CD4-positive, alpha-beta T cell treated with Interleukin-21 for 1 hour (primary cell): ENCODE data around the gene HSD11B1.
"Not testable (repeated sequence)": the region's sequence is repeated elsewhere in the genome, so short reads cannot be mapped to it uniquely, and the experiment has no call there.

Experiments
- DNase-seq: peaks from one replicate; pipeline ENCODE4 v3.0.0-alpha.2; 2020

The HSD11B1 gene

DNA sequence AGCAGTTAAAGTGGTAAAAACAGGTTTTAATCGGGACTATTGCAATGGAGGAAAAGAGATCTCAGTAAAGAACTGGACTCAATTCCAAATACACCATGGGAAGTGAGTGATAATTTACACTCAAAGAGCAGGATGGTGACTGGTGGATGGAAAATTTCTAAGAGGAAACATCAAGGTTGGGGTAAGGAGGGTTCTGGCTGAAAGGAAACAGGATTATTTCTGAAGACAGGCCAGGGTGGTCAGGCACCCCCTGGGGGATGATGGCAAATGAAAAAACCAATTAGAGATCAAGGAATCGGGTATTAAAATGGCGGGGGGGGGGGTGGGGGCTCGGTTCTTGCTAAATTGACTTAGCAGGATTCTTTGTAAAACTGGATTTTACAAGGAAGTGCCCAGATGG, 12.3 kb upstream of the HSD11B1 start:
- no peak for DNase-seq

GRCh38 chr1:209692745-209693504, 11.7 kb upstream of the HSD11B1 start:
- DNase-seq: peak; percentile 74

DNA sequence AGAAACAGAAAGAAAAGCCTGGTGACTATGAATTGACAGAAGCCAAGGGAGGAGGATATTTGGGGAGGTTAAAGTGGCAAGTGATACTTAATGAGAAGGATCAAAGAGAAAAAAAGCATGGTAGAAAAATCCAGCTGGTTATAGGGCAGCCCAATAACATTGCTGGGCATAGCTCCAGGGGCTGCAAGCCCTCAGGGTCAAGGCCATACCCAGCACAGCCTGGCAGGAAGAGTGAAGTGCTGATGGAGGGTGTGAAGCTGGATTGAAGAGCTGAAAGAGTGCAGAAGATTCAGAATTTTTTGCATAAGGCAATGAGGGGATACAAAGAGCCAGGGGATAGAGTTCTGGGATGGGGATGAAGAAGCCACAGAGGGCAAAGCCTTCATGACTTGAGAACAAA, 8.0 kb upstream of the HSD11B1 start:
- no peak for DNase-seq

GRCh38 chr1:209697126-209697525, 7.5 kb upstream of the HSD11B1 start:
- DNase-seq: no peak

GRCh38 chr1:209700686-209701085, 4.0 kb upstream of the HSD11B1 start:
- DNase-seq: not testable (repeated sequence)

- no peak for DNase-seq
Observed at GRCh38 chr1:209702832-209703231, 1.8 kb upstream of the HSD11B1 start.

DNA sequence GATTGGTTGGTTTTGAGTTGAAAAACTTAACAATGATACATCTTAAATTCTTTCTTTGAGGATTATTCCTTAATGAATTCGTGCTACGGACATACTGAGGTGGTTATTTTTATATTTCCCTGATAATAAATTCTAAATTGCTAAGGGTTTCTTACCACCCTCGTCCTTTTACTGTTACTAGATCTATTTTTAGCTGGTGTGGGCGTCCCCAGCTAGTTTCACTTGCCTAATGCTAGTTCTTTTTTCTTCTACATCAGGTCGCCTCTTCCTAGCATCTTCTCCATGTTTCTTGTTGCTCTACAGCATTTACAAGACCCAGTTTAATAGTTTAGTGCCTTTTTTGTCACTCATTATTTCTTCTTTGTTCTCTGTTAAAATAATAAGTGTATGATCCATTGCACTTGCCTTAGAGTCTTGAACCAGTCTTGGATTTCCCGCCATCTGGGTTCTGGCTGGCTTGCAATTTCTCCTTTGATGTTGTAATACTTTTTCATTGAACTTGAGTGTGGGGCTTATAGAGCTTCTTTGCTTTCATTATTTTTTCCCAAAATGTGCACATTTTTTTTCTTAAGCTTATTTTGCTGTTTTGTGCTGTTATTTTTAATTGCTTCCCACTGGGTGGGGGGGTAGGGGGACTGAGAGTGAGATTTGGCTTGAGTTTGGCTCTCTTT, 677 bp upstream of the HSD11B1 start:
- no peak for DNase-seq

DNA sequence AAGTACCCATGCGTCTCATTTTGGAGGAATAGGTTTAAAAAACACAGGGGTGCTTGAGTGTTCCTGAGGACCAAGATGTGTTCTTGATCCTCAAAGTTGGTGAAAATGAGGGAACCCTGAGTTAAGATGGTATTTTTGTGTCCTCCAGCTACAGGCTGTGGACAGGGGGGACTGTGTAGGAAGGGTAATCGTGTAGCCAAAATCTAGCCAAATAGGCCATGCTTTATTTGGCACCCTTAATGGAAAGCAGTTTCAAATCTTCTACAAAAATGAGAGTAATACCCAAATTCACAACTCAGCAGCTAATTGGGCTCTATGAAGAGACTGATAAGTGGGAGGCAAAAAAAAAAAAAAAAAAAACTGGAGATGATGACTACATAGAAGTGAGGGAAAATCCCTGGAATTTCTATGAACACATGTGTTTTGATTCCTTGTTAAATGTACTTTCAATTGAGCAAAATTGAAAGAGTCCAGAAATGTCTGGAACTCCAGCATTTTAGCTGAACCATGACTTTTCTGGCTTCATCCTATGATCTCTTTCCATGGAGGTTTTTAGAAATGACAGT, 470 bp downstream of the HSD11B1 start:
- no peak for DNase-seq

DNA sequence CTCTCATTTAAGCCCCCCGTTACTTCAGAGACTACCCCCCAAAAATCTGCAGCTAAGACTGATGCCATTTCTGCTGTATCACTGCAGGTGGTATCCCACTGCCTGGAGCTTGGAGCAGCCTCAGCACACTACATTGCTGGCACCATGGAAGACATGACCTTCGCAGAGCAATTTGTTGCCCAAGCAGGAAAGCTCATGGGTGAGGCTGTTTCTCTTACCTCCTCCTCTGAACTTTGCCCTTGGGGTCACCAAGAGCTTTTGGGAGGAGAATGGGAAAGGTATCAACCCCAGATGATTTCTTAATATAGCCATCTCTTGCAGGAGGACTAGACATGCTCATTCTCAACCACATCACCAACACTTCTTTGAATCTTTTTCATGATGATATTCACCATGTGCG, 2.0 kb downstream of the HSD11B1 start:
- no peak for DNase-seq

GRCh38 chr1:209707308-209707707, 2.7 kb downstream of the HSD11B1 start:
- DNase-seq: no peak

- DNase-seq: no peak
Observed at GRCh38 chr1:209708297-209708696, 3.7 kb downstream of the HSD11B1 start.

DNA sequence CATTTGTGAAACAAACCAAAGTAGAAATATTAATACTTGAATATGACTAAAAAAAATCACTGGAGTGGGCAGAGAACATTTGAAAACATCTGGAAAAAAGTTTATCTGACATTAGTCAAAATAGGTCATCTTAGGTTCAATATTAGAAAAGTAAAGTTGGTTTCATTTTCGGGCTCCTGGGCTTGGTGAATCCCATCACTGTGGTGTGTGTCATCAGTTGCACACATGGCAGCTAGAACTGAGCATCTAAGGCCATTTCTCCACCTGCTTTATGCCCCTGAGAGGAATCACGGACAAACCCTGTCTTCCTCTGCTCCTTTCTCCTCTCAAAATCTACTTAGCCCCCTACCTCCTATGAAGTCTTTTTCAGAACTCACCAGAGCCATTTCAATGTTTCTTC, 5.4 kb downstream of the HSD11B1 start:
- peak; percentile 20 for DNase-seq

- no peak for DNase-seq
Observed at GRCh38 chr1:209710847-209711246, 6.2 kb downstream of the HSD11B1 start.

- no peak for DNase-seq
Observed at GRCh38 chr1:209714338-209714737, 9.7 kb downstream of the HSD11B1 start.

DNA sequence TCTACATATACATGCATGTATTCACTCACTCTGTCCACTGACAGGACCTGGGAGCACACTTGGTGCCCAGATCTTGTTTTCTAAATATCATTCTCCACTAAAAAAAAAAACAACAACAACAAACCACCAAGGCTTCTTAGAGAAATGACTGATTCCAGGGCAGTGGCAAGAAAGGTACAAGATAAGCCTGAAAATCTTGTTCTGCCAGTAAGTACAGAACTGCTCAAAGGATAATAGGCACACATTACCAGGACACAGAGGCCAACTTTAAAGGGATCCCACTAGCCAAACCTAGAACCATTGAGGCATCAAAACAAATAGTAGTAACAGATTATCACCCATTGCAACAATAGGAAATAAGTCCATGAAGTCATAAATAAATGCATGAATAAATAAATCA, 10.7 kb downstream of the HSD11B1 start:
- DNase-seq: no peak

DNA sequence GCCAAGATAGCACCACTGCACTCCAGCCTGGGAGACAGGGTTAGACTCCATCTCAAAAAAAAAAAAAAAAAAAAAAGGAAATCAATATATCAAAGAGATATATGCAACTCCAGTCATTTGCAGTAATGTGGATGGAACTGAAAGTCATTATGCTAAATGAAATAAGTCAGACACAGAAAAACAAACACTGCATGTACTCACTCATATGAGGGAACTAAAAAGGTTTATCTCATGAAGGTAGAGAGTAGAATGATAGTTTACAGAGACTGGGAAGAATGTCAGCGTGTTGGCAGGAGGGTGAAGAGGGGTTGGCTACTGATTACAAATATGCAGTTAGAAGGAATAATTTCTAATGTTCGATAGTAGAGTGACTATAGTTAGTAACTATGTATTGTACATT, 13.2 kb downstream of the HSD11B1 start:
- DNase-seq: no peak

- no peak for DNase-seq
Observed at GRCh38 chr1:209720326-209720725, 15.7 kb downstream of the HSD11B1 start.

GRCh38 chr1:209720826-209721225, 16.2 kb downstream of the HSD11B1 start:
- no peak for DNase-seq

DNA sequence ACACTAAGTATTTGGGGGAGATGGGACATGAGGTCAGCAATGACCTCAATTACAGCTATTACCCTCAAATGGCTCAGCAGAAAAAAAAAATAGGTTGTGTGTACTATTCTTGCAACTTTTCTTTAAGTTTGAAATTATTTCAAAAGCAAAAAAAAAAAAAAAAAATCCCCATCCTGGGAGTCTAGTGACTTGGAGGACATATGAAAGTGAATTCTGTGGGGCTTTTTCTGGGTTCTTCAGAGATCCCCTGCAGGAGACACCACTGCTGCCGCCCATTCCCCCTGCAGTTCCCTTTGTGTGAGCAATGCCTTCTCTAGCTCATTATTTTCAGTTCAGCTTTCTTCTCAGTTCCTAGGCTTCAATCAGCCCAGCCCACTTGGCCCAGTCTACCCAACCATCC, 16.7 kb downstream of the HSD11B1 start:
- no peak for DNase-seq

DNA sequence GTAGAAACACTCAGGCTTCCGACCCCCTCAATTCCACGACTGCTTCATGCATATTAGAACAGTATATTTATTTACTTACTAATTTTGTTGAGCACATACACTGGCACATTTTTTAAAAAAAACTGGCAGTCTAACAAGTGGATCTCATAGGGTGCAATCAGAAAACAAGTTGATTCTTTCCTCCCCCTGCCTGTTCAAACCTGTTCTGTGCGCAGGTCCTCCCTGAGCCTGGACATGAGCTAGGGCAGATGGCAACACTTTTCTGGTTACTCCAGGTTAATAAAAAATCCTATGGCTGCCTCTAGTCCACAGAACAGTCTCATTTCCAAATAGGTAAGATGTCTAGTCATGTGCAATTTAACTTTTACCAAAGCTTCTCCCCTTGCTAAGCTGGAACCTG, 18.6 kb downstream of the HSD11B1 start:
- no peak for DNase-seq

DNA sequence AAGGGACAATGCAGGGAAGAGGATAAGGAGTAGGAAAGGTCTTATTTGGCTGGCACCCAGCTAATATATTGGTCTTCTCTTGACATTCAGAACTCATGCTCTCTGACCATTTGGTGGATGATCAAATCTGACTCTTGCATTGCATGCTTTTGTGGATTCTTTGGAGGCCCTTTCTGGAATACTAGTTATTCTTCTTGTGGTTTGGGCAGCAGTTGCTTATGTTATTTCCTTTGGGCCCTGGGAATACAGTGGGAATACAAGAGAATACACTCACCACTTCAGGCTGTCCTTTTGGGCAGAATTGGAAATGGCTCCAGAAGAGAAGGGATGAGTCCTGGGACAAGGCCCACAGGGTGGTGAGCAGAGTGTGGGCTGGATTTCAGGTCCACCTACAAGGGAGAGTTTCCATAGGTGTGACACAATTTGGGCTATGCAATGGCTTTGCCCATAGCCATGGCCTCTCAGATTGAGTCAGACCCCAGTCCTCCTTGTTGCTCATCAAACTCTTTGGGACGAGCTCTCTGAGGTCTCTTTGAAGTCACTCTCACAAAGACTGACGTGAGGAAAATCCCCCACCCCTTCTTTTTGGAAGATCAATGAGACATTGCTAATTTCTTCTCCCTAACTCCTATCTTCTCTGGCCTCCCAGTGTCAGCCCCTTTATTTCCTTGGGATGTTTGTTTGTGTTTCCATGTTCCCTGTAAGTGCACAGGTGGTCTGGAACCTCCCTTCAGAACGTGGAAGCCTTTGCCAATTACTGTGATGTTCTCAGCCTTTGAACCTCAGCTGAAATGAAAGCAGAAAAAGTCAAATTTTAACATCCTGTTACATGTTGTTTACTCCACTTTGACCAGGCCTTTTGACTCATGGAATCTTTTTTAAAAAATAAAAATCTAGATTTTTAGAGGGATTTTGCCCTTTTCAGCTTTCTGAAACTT, 19.4 kb downstream of the HSD11B1 start:
- no peak for DNase-seq

DNA sequence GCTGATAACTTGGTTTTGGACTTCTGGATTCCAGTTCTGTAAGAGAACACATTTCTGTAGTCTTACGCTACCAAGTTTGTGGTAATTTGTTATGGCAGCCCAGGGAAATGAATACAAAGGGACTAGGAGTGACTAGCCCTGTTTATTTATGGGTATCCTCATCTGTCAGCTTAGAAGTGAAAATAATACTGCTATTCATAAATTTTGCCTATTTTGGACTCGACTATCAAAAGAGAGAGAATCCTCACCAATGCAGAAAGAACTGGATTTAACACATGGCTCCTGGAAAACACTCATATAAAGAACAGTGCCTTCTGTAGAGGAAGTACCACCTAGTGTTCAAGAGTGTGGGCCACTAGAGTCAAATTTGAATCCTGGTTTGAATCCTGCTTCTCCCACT, 22.6 kb downstream of the HSD11B1 start:
- DNase-seq: no peak

DNA sequence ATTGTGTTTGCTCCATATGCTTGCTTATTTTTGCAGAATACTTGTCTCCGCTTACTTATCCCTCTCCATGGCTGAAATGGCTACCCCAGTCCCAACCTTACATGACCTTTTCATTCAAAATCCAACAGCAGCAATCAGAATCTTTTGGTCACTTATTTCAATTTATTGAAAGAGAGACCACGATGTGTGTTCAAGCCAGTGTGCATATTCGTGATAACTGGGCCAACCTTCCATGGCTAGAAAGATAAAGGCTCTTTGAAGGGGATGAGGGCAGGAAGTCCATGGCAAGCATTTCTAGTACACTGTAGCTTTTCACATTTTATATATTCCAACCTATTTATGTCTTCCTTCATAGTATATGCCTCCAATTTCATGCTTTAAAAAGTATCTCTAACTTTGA, 23.1 kb downstream of the HSD11B1 start:
- DNase-seq: no peak
